Measurements from ENCODE around the gene CD109.
"Not testable (repeated sequence)": the region's sequence is repeated elsewhere in the genome, so short reads cannot be mapped to it uniquely, and the experiment has no call there.

Gene CD109

DNA sequence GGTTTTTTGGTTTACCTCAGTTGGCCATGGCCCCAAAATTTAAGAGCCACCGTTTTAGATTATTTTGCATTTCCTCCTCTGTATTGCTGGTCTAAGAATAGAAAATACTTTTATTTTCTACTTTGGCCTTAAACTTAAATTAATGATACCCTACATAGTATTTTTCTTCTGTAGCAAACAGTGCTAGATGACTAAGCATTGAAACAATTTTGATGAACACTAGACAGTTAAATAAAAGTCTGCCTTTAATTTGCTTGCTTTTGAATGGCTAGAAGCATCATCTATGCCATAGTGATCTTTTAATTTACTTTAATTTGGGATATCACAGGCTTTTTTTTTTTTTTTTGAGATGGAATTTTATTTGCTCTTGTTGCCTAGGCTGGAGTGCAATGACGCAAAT lies 106.4 kb downstream of the CD109 start:
- no peak for TF ChIP-seq ZNF274 (IDR thresholded peaks at IDR 0.05; ENCODE audit: low read depth, low read length)
- no peak overlapping the region for H3K4me3 ChIP-seq (ENCODE audit: low read length)

DNA sequence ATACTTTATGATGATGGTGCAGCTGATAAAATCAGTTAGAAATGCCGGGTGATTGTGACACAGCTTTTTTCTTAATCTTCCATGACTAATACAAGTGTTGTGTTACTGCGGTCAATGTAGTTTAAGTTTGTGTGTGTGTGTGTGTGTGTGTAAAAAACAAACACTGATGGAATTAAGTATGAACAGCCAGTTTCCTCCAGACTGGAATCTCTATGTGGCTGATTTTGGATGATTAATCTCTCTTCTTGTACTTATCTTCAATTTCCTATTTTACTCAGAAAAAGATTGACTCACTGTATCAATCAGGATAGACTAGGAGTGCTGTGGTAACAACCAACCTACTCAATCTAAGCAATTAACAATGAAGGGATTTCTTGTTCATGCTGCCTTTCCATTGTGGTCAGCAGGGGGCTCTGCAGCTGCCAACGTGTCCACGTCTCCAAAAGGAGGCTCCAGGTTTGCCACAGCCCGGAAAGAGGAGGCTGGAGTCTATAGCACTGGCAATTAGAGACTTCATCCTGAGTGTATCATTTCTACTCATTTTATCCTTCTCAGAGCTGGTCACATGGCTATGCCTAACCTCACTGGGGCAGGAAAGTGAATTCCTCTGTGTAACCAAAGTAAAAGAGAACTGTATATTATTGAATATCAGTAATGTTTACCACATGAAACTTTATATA lies 107.7 kb downstream of the CD109 start:
- H3K4me3 ChIP-seq (ENCODE audit: low read length): no peak overlapping the region
- no peak for TF ChIP-seq ZNF274 (IDR thresholded peaks at IDR 0.05; ENCODE audit: low read depth, low read length)

DNA sequence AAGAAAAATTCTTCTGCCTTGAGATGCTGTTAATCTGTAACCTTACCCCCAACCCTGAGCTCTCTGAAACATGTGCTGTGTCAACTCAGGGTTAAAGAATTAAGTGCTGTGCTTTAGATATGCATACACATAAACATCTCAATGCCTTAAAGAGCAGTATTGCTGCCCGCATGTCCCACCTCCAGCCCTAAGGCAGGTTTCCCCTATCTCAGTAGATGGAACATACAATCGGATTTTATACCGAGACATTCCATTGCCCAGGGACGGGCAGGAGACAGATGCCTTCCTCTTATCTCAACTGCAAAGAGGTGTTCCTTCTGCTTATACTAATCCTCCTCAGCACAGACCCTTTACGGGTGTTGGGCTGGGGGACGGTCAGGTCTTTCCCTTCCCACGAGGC lies 109.2 kb downstream of the CD109 start:
- H3K4me3 ChIP-seq (ENCODE audit: low read length): not testable (repeated sequence)

DNA sequence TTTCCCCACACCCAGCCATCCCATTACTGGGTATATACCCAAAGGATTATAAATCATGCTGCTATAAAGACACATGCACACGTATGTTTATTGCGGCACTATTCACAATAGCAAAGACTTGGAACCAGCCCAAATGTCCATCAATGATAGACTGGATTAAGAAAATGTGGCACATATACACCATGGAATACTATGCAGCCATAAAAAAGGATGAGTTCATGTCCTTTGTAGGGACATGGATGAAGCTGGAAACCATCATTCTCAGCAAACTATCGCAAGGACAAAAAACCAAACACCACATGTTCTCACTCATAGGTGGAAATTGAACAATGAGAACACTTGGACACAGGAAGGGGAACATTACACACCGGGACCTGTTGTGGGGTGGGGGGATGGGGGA lies 110.0 kb downstream of the CD109 start:
- H3K4me3 ChIP-seq (ENCODE audit: low read length): not testable (repeated sequence)

DNA sequence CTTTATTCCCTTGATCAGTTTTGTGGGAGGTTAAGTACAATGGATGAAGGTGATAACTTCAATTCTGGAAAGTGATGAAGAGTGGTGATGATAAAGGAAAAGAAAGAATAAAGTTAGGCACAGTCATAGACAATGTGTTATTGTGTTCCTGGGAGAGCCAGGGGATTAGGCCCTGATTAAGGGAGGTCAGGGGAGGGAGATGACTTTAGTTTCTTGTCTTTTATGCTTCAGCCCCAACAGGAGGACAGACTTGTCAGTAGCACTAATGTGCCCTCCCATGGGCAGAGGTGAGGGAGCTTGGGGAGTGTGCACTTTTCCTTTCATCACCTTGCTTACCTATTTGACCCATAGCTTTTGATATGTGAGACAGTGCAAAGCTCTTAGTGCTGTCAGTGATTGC lies 115.7 kb downstream of the CD109 start:
- TF ChIP-seq ZNF274 (IDR thresholded peaks at IDR 0.05; ENCODE audit: low read depth, low read length): no peak

DNA sequence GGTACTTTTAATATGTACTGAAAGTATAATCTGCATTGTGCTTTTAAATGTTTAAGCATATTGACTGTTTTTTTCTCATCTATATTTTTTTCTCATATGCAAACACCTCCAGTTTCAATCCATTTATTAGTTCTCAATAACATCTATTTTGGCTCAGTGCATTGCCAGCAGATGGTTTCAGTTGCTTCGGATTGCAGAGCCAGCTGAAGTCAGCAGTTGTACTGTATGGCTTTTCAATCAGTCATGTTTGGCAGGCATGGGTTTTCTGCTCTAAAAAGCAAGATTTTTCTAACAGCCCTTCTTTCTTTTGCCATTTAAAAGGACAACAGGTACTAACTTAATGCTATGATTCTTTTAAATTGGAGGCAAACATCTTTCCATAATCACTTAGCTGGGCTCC lies 121.2 kb downstream of the CD109 start:
- no peak for TF ChIP-seq ZNF274 (IDR thresholded peaks at IDR 0.05; ENCODE audit: low read depth, low read length)
- H3K4me3 ChIP-seq (ENCODE audit: low read length): no peak overlapping the region

More for the DNA sequence above, 115.7 kb downstream of the CD109 start:
- no peak overlapping the region for H3K4me3 ChIP-seq (ENCODE audit: low read length)

DNA sequence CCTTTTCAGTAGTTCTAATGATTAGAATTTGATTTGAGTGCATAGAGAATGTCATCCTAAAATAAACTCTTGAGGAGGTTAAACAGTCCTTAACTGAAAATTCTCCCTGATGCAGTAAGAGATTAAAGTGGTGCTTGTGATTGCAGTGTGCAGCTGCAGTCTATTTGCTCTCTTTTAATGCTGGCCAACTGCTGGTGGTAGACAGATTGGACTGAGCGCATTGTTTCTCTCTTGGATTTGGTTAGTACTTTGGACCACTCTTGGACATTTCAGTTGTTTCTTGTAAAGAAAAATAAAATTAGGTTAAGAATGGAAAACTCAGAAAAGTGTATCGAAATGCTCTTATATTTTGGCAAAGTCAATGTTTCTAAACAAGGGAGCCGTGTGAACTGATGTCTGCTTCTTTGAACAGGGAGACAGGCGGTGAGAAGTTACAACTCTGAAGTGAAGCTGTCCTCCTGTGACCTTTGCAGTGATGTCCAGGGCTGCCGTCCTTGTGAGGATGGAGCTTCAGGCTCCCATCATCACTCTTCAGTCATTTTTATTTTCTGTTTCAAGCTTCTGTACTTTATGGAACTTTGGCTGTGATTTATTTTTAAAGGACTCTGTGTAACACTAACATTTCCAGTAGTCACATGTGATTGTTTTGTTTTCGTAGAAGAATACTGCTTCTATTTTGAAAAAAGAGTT lies 127.2 kb downstream of the CD109 start:
- no peak for TF ChIP-seq ZNF274 (IDR thresholded peaks at IDR 0.05; ENCODE audit: low read depth, low read length)
- no peak overlapping the region for H3K4me3 ChIP-seq (ENCODE audit: low read length)

DNA sequence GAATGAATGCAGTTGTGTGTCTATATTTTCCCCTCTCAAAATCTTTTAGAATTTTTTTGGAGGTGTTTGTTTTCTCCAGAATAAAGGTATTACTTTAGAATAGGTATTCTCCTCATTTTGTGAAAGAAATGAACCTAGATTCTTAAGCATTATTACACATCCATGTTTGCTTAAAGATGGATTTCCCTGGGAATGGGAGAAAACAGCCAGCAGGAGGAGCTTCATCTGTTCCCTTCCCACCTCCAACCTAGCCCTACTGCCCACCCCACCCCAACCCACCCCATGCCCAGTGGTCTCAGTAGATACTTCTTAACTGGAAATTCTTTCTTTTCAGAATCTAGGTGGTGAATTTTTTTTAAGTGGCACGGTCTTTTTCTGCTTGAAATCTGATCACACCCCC lies 127.8 kb downstream of the CD109 start:
- TF ChIP-seq ZNF274 (IDR thresholded peaks at IDR 0.05; ENCODE audit: low read depth, low read length): no peak
- no peak overlapping the region for H3K4me3 ChIP-seq (ENCODE audit: low read length)

DNA sequence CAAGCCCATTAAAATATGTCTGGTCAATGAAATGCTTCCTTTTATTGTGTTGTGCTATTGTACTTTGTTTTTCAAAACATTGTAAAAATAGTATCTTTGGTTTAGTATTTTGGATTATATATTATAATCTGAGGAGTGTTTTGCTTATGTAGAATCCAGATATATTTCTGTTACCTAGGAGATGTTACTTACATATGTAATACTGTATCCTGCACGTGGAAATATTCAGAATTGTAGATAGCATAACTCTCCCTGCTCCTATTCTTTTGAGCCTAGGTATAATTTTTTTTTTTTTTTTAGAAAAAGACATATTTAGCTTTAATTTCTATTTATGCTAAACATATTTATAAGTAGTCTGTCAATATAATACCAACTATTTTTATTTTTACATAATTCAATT lies 130.6 kb downstream of the CD109 start:
- no peak overlapping the region for H3K4me3 ChIP-seq (ENCODE audit: low read length)
- no peak for TF ChIP-seq ZNF274 (IDR thresholded peaks at IDR 0.05; ENCODE audit: low read depth, low read length)

DNA sequence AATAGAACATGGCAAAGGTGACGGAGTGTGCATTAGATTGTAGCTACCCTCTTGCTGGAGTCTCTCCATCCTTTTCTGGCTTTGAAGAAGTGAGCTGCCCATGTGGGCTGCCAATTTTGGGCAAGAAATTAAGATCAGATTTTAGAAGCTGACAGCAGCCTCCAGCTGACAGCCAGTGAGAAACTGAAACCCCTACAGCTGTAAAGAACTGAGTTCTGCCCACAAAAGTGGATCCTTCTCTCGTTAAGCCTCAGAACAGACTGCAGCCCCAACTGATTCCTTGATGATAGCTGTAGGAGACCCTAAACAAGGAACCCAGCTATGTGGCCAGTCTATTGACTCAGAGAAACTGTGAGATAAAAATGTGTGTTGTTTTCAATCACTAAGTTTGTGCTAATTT lies 134.1 kb downstream of the CD109 start:
- no peak overlapping the region for H3K4me3 ChIP-seq (ENCODE audit: low read length)
- TF ChIP-seq ZNF274 (IDR thresholded peaks at IDR 0.05; ENCODE audit: low read depth, low read length): no peak

DNA sequence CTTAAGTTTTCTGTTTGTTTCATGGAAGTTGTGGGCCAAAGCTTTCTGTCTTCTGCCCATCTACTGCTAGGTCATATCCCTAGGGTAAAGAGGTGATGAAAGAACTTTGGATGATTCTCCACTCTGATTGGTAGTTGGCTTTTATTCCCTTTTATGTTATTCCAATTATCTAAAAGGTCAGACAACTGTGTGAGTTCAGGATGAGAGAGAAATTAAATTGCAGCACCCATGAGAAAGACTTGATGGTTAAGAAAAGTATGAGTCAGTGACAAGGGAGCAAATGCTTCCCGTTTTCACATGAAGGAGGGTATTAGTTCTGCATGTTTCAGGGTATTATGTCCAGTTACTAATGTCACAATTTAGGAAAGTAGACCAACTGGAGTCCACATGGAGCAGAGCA lies 136.3 kb downstream of the CD109 start:
- no peak overlapping the region for H3K4me3 ChIP-seq (ENCODE audit: low read length)
- TF ChIP-seq ZNF274 (IDR thresholded peaks at IDR 0.05; ENCODE audit: low read depth, low read length): no peak

DNA sequence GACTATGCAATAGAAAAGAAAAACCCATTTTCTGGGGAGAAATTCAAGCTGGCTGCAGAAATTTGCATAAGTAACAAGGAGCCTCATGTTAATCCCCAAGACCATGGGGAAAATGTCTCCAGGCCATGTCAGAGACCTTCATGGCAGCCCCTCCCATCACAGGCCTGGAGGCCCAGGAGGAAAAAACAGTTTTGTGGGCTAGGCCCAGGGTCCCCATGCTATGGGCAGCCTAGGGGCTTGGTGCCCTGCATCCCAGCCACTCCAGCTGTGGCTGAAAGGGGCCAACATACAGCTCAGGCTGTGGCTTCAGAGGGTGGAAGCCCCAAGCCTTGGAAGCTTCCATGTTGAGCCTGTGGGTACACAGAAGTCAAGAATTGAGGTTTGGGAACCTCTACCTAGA lies 148.7 kb downstream of the CD109 start:
- not testable (repeated sequence) for H3K4me3 ChIP-seq (ENCODE audit: low read length)

DNA sequence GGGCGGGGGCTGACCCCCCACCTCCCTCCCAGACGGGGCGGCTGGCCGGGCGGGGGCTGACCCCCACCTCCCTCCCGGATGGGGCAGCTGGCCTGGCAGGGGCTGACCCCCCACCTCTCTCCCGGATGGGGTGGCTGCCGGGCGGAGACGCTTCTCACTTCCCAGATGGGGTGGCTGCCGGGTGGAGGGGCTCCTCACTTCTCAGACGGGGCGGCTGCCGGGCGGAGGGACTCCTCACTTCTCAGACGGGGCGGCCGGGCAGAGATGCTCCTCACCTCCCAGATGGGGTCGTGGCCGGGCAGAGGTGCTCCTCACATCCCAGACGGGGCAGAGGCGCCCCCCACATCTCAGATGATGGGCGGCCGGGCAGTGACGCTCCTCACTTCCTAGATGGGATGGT lies 155.0 kb downstream of the CD109 start:
- not testable (repeated sequence) for H3K4me3 ChIP-seq (ENCODE audit: low read length)

DNA sequence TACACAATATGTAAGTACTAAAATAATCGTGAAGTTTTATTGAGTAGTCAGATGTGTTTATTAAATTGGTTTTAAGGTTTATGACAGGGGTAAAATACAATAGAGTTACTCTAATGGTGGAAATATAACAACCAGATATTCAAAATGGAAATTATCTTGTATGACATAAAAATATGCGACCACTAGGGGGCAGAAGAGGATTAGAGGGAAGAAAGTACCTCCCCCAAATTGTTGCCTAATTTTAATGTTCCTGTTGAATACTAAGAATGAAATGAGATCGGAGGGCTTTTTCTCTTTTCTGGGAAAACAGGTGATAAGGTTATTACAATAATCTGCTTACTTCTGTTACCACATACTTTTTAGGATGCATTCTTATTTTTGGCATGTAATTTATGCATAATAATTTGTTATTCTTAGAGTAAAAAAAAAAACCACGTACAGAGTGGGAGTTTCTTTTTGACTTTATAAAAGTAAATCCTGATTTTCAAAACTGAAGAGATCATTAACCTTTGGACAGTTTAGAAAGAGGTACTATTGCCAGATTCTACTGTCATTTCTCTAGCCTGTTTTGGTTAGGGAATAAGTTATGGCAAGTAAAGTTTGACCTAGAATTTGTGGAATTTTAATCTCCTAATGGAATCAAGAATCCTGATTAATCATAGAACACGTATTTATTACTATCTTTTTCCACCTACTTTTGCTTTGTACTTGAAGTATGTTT lies 159.2 kb downstream of the CD109 start:
- TF ChIP-seq ZNF274 (IDR thresholded peaks at IDR 0.05; ENCODE audit: low read depth, low read length): no peak
- H3K4me3 ChIP-seq (ENCODE audit: low read length): no peak overlapping the region

DNA sequence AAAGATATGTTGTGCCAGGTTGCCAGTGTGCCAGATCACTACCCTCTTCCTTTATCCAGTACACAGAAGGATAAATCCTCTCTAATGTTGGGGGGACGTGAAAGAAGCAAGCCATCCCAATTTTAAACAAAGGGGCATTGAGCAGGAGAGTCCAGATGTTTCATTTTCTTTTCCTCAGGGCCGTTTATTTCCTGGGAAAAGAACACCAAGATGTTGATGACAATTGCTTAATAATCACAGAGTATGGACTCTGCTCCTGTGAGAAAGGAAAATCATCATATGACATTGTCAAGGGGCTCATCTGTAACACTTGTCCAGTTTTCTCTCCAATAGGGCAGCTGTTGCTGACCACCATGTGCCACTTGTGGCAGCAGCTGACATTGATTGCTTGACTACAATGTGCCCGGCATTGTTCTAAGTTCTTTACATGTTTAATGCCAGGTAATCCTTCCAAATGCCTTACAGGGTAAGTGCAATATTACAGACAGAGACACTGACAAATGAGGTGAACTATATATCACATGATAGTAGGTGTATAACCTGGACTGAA lies 161.4 kb downstream of the CD109 start:
- TF ChIP-seq ZNF274 (IDR thresholded peaks at IDR 0.05; ENCODE audit: low read depth, low read length): no peak
- H3K4me3 ChIP-seq (ENCODE audit: low read length): no peak overlapping the region
